ENCODE data around the gene DHX32. TPM values are rescaled to one million over a fixed set of nuclear protein-coding genes. Genes with fewer than 3 reads are reported as not detected.
"Not testable (repeated sequence)": the region's sequence is repeated elsewhere in the genome, so short reads cannot be mapped to it uniquely, and the experiment has no call there.

The DHX32 gene
- total RNA-seq, 1 donor from 2014 or later = 39.4 TPM

- DNase-seq (ENCODE audit: low read depth) (no peak), FAIRE-seq (no peak)
- no peak overlapping the region for H3K27ac Mint-ChIP-seq (ENCODE audit: unreplicated experiment)
- no peak for TF ChIP-seq CTCF (IDR thresholded peaks at IDR 0.05; ENCODE audit: insufficient read depth, low read depth, low read length)
- TF ChIP-seq EZH2 (IDR thresholded peaks at IDR 0.05; ENCODE audit: insufficient read depth, low read length) = no peak
- H3K4me2 ChIP-seq (ENCODE audit: low read length) = no peak overlapping the region
- no peaks in the 10 kb centered on the region for H3K9me3 ChIP-seq (ENCODE audit: insufficient read depth, low read depth, low read length)
- H3K79me2 ChIP-seq (ENCODE audit: insufficient read depth, low read length) = no peaks in the 10 kb centered on the region
- no peaks in the 10 kb centered on the region for H3K27me3 ChIP-seq (ENCODE audit: insufficient read depth, low read length)
- no peaks in the 10 kb centered on the region for H3K36me3 Mint-ChIP-seq (ENCODE audit: low read depth, unreplicated experiment)
- H3K27ac ChIP-seq (ENCODE audit: low read depth, low read length) = no peak overlapping the region
- H4K20me1 ChIP-seq (ENCODE audit: insufficient read depth, low read length) = no peaks in the 10 kb centered on the region
- H3K9me3 Mint-ChIP-seq (ENCODE audit: unreplicated experiment) = no peaks in the 10 kb centered on the region
- no peaks in the 10 kb centered on the region for H3K4me1 ChIP-seq (ENCODE audit: insufficient read depth, low read length)
- no peak overlapping the region for H3K9ac ChIP-seq (ENCODE audit: low read length)
- H3K4me3 Mint-ChIP-seq (ENCODE audit: unreplicated experiment) = no peak overlapping the region
- H3K4me3 ChIP-seq (ENCODE audit: insufficient read depth, low read depth, low read length) = no peak overlapping the region
- H2AFZ ChIP-seq (ENCODE audit: low read depth, low read length) = no peak overlapping the region
- peaks cover 9% of the 10 kb centered on the region for H3K4me1 Mint-ChIP-seq (ENCODE audit: low read depth, unreplicated experiment)
- H3K27me3 Mint-ChIP-seq (ENCODE audit: low read depth, unreplicated experiment) = no peaks in the 10 kb centered on the region
- H3K36me3 ChIP-seq (ENCODE audit: insufficient read depth, low read length) = no peaks in the 10 kb centered on the region
These were observed 44.3 kb upstream of the DHX32 start for GRCh38 chr10:125925262-125925834.

- not testable (repeated sequence) for H3K9me3 Mint-ChIP-seq (ENCODE audit: unreplicated experiment); H3K4me1 Mint-ChIP-seq (ENCODE audit: low read depth, unreplicated experiment); H3K4me2 ChIP-seq (ENCODE audit: low read length); H3K9ac ChIP-seq (ENCODE audit: low read length); H4K20me1 ChIP-seq (ENCODE audit: insufficient read depth, low read length); H3K36me3 ChIP-seq (ENCODE audit: insufficient read depth, low read length); H3K36me3 Mint-ChIP-seq (ENCODE audit: low read depth, unreplicated experiment); H3K4me1 ChIP-seq (ENCODE audit: insufficient read depth, low read length); H3K4me3 Mint-ChIP-seq (ENCODE audit: unreplicated experiment); DNase-seq (ENCODE audit: low read depth); H3K9me3 ChIP-seq (ENCODE audit: insufficient read depth, low read depth, low read length); H3K27me3 Mint-ChIP-seq (ENCODE audit: low read depth, unreplicated experiment); H2AFZ ChIP-seq (ENCODE audit: low read depth, low read length); FAIRE-seq; H3K27ac ChIP-seq (ENCODE audit: low read depth, low read length); H3K79me2 ChIP-seq (ENCODE audit: insufficient read depth, low read length); H3K4me3 ChIP-seq (ENCODE audit: insufficient read depth, low read depth, low read length); H3K27me3 ChIP-seq (ENCODE audit: insufficient read depth, low read length)
- peak overlapping the region; percentile 16 for H3K27ac Mint-ChIP-seq (ENCODE audit: unreplicated experiment)
These were observed 40.7 kb upstream of the DHX32 start for GRCh38 chr10:125921643-125922306.

GRCh38 chr10:125917704-125918361 lies 36.7 kb upstream of the DHX32 start:
- not testable (repeated sequence) for FAIRE-seq; DNase-seq (ENCODE audit: low read depth); H3K27ac Mint-ChIP-seq (ENCODE audit: unreplicated experiment)

More at GRCh38 chr10:125917704-125918361, 36.7 kb upstream of the DHX32 start:
- not testable (repeated sequence) for H3K27me3 ChIP-seq (ENCODE audit: insufficient read depth, low read length); H3K36me3 ChIP-seq (ENCODE audit: insufficient read depth, low read length); H3K4me3 Mint-ChIP-seq (ENCODE audit: unreplicated experiment); H3K9me3 ChIP-seq (ENCODE audit: insufficient read depth, low read depth, low read length); H3K79me2 ChIP-seq (ENCODE audit: insufficient read depth, low read length); H3K9ac ChIP-seq (ENCODE audit: low read length); H3K27me3 Mint-ChIP-seq (ENCODE audit: low read depth, unreplicated experiment); H3K4me1 ChIP-seq (ENCODE audit: insufficient read depth, low read length); H3K36me3 Mint-ChIP-seq (ENCODE audit: low read depth, unreplicated experiment); H3K4me2 ChIP-seq (ENCODE audit: low read length); H4K20me1 ChIP-seq (ENCODE audit: insufficient read depth, low read length); H3K9me3 Mint-ChIP-seq (ENCODE audit: unreplicated experiment); H3K4me3 ChIP-seq (ENCODE audit: insufficient read depth, low read depth, low read length); H3K27ac ChIP-seq (ENCODE audit: low read depth, low read length); H2AFZ ChIP-seq (ENCODE audit: low read depth, low read length)
- peaks cover 13% of the 10 kb centered on the region for H3K4me1 Mint-ChIP-seq (ENCODE audit: low read depth, unreplicated experiment)
